HG03457 (cell line): ENCODE results near the gene ZMIZ1.

ENCODE experiments used
- ATAC-seq: cut with Tn5 transposase; IDR thresholded peaks from one replicate; pipeline ENCODE4 v1.9.1; 2021; ENCODE audit warnings: moderate number of reproducible peaks; ENCODE audit not compliant: unreplicated experiment

Gene ZMIZ1

DNA sequence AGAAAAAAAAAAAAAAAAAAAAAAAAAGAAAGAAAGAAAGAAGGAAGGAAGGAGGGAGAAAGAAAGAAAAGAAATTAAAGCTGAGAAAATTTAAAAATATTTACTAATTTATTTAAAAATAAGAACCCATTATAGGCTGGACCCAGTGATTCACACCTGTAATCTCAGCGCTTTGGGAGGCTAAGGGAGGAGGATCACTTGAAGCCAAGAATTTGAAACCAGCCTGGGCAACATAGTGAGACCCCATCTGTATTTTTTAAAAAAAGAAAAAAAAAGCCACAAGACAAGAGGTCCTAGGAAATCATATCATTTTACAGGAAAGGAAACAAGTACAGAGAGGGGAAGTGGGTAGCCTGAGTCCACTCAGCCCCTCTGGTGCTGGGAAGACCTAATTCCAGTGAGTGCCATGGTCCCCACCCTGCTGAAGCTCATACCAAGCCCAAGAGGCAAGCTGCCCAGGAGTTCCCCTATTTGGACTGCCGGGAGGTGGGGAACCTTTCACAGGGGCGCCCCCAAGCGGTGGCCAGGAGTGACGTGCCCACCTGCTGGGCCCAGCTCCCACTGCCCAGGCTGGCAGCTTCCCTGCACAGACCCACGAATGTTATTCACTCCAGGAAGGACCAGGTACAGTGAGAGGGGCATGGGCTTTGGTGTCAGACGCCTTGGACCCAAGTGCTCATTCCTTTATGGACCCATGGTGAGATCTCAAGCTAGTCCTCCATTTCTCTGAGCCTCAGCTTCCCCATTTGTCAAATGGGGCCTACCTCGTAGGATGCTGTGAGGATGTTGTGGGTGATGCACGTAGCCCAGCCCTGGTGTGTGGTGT, 133.6 kb downstream of the ZMIZ1 start:
- no peak for ATAC-seq

DNA sequence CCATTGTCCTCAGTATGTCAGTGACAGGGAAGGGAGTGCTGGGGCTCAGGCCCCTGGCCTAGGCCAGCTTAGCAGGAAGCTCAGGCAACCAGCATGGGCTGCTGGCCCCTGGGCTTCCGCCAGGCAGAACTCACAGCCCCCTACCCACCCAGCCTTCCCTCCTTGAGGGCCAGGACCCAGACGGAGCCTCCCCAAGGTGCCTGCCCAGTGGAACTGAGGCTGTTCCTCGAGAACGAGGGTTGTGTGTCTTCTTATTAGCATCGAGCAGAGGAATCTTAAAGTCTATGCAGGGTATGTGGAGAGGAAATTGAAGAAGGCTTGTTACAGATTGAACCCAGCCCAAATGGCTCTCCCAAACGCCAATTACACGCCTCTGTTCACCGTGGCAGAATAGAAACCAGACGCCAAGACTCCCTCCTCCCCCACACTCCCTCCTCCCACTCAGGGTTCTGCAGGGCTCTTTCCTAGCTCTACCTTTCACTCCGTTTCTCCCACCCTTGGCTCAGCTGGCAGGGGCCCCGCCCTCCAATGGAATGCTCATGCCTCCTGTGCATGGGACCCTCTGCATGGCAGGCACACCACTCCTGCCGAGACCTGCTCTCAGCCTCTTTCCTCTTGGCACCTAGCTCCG, 134.4 kb downstream of the ZMIZ1 start:
- no peak for ATAC-seq

DNA sequence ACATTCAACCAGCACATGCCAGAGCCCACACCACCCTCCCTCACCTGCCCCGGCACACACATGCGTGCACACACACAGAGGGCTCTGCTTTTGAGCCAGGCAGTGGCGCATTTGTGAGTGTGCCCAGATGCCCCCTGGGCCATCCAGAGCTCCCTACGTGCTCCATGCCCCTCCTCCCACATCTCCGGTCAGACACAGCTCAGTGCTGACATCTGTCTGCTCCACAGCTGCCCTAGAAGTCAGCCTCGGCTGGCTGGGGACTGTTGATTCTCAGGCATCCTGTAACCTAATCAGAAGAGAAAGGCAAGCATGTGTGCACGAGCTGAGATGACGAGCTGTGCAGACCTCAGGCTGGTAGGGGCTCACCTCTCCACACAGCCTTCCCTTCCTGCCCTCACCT, 135.1 kb downstream of the ZMIZ1 start:
- no peak for ATAC-seq

DNA sequence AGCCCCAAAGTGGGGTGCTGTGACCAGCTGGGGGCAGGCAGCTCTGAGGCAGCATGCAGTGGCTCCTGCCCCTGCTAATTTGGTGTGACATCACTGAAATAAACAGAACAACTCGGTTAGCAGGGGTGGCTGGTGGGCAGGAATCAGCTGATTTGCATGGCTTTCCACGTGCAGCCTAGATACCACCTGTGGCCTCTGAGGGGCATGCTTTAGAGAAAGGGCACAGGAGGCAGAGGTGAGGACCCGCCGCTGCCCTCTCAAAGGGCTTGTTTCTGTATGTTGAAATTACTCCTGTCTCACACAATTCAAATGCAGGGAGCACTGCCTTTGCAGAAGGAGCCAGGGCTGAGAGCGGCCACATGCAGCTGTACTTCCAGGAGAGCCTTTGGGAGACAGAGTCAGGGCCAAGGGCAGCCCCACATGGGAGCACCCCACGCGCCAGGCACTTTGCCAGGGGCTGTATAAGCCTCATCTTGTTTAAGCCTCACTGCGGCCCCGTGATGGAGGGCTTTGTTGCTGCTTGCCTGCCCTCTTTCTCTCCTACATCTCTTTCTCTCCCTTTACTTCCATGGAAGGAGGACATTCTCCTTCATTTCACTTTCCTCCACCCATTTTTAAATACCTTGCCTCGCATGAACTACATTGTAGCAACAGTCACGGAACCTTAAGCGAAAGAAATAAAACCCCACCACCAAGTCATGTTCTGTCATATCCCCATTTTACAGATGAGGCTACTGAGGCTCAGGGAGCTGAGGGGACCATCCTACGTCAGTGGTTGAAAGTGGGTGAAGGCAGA, 137.7 kb downstream of the ZMIZ1 start:
- ATAC-seq = no peak

DNA sequence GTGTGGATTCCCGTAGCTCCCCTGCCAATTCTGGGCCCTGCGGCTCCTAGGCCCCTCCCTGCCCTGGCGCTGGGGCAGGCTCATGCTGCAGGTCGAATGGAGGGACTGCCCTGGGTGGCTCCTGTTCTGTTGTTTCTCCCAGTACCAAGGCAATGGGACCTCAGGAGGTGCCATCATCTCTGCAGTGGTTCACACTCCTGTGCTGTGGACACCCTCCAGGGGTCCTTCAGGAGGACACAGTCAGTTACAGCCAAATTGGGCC, 138.3 kb downstream of the ZMIZ1 start:
- no peak for ATAC-seq

DNA sequence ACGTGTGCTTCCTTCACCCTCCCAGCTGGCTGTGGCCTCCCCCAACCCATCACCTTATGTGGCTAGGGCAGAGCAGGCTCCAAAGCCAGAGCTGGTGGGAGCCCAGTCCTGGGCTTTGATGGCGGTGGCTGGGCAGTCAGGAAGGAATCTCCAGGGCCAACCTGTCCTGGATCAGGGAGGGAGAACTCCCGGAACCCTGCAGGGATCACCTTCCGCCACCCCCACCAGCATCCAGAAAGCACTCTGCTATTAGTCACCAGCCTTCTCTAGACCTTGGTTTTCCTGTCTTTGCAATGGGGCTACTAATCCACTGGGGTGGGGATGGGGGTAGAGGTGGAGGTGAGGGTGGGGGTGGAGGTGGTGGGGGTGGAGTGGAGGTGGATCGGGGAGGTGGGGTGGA, 139.0 kb downstream of the ZMIZ1 start:
- no peak for ATAC-seq

DNA sequence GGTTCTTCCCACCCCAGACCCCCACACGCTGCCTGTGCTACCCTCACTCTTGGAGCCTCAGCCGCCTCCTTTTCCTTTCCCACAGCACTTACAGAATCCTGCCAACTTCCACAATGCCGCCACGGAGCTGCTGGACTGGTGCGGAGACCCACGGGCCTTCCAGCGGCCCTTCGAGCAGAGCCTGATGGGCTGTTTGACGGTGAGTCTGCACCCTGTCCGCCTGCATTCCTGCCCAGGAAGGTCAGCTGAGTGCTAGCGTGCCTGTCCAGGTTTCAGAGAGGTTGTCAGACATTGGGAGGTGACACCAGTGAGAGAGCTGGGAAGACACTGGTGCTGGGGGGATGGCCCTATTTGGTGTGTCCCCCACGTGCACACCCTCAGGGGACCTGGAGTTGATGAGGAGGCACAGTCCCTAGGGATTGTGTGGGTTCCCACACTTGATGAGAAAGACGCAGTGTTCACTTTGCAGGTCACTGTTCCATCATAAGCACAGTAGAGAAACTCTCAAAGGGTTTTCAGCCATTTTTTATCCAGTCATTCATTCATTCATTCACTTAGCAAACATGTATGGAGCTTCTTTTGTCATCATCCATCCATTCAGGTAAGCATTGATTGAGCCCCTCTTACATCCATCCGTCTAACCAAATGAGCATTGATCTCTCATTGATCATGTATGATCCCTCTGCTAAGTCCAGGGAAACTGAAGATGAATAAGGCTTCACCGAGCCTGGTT, 139.7 kb downstream of the ZMIZ1 start:
- ATAC-seq = no peak

DNA sequence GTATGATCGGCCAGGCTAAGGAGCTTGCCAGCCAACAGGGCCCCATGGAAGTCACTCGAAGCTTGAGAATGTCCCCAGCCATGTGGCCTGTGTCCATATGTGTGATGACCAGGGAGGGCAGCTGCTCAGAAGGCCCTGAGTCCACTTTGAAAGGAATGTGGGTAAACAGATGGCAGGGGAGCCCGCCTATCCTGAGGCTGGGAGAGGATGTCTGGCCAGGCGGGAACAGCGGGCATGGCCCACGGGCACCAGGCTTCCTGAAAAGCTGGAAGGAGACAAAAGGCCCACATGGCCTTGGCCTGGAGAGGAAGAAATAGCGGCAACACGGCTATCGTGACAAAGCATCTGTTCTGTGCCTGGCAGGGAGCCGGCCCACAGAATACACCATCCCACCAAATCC, 140.6 kb downstream of the ZMIZ1 start:
- ATAC-seq = no peak

DNA sequence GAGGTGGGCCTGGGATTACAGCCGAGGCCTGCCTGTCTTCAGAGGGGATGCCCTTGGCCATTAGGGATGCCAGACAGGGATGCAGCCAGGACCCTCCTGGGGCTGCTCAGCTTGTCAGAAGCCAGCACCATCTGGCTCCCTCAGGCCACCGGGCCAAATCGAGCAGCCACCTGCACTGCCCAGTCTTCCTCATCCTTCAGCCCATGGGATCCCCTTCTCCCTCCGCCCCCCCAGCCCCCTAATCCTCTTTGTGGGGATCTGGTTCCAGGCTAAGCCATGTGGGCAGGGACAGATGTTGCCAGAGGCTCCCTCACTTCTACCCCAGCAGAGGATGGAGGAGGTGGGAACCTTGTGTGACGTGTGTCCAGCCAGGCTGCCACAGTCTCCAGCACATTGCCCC, 141.1 kb downstream of the ZMIZ1 start:
- ATAC-seq = no peak

DNA sequence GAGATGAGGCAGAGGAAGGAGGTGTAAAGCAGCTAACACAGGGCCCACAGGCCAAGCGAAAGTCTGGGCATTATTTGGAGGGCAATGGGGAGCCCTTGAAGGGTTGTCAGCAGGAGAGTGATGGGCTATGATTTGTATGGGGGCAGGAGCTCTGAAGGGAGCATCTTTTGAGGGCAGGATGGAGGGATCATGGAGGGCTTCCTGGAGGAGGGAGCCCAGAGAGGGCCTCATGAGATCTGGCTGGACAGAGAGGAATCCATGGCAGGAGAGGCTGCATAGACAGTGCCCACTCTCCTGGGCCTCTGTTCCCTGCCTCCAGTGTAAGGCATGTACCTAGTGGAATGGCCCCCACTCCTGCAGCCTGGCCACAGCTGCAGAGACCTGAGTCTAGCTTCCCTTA, 141.9 kb downstream of the ZMIZ1 start:
- ATAC-seq = no peak

DNA sequence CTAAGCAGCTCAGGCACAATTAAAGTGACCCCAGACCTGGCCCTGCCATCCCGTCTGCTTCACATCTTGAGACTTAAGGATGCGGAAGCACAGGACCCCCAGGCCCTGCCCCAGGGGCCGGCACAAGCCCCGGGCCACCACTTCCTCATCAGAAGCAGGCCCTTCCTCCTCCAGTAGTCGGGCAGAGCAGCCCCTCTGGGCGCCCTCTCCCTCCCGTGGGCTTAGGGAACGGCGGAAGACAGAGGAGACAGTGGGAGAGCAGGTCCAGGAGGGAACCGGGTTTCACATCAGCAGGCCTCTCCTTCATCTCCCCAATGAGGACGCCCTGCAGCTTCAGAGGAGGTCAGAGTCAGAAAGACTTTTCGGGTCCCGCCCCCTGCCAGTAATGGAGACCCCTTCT, 142.8 kb downstream of the ZMIZ1 start:
- no peak for ATAC-seq

DNA sequence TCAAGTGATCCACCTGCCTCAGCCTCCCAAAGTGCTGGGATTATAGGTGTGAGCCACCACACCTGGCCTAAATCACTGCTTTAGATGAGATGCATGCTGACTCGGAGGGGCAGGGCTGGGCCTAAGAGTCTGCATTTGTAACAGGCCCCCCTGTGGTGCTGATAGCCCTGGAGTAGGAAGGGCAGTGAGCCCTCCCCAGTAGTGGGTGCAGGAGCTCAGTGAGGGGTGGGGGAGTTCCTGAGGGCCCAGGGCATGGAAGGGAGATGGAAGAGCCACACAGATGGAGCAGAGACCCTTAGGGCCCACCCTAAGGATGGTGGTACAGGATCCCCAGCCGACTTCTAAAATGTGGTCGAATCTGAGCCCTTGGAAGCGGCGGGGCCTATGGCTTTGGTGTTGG, 146.8 kb downstream of the ZMIZ1 start:
- ATAC-seq = no peak

DNA sequence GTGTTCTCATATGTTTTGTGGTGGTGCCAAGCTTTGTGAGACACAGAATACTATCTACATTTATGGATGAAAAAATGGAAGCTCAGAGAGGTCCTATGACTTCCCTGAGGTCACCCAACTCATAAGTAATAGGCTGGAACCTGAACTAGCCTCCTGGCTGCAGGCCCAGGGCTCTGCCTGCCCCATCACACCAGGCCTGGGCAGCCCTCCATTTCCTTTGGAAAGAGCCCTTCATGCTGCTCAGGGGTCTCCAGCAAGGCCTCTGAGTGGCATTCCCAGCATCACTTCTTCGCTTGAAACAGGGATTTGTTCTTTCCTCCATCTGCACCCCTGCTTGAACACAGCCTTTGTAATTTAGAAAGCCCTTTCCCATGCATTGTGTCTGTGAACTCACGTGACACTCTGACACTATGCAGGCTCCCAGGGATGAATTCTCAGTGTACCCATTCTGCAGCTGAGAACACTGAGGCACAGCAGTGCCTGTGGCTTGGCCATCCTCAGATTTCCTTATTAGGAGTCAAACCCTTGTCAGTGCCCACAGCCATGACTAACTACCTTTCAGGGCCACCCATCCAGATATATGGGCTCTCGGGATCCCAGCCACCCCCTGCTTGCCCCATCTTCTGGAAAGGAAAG, 150.7 kb downstream of the ZMIZ1 start:
- no peak for ATAC-seq

DNA sequence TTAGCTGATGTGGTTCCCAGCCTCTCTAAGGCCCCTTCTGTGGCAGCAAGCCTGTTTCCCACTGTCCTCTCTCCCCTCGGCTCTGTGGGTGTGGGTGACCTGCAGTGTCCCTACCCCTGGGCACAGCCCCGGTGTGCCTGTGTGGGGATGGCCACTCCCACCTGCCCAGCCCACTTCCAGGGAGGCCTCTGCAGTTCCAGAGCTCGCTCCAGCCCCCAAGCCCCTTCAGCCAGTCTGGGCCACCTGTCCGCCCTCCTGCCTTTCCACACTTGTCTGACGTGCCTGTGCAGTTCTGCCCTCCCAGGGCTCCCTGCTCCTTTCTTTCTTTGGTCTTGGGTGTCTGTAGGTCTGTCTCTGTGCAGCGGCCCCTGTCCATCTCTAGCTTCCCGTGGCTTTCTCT, 151.5 kb downstream of the ZMIZ1 start:
- no peak for ATAC-seq

DNA sequence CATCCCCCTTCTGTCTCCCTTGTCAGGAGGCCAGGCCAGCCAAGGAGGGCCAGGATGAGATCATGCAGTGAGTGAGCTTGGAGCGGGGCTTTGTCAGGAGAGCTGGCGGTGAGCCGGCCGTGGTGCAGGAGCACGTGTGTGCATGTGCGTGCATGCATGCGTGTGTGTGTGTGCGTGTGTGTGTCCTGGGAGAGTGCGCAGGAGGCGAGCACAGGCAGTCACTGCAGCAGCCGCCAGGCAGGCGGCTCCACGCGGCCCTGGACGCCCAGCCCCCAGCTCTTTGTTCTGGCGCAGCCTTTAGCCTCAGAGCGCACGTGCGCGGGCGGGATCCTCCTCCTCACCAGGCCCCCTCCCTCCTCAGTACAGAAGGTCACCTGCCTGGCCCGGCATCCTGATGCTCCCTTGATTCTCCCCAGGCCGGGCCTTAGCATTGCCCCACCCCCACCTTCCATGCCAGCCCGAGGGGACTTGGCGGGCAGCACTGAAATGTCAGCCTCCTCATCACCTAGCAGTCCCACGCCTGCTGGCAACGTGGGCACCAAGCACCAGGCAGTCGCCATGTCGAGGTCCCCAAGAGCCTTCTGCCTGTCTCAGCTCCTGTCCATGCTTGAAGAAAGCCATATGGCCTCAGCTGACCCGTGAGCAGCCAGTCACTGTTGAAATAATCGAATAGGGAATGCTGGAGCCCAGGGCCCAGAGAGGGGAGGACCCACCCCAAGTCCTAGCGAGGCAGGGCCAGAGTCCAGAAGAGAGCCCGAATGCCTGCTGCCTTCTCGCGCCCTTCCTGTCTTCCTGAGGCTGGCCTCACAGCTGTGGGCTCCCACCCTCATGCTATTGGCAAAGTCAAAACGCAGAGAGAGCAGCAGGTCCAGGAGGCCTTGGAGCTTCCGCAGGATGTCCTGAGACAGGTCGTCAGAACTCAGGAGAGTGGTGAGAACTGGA, 152.6 kb downstream of the ZMIZ1 start:
- no peak for ATAC-seq

DNA sequence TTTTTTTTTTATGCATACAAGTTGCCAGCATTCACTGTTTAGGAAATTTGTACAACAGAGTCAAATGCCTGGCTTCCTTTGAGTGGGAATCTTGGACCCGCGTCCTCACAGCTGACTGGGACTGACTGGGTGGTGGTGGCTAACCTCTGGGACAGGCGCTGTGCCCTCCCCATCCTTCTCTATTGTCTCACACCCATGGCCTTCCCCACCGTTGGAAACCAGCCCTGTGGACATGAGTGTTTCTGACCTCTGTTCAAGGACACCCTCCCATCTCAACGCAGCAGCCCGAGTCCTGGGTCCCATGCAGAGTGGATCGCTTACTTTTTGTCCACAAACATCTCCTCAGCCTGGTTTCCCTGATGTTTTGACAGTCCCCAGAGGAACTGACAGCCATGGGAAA, 153.4 kb downstream of the ZMIZ1 start:
- ATAC-seq = no peak

DNA sequence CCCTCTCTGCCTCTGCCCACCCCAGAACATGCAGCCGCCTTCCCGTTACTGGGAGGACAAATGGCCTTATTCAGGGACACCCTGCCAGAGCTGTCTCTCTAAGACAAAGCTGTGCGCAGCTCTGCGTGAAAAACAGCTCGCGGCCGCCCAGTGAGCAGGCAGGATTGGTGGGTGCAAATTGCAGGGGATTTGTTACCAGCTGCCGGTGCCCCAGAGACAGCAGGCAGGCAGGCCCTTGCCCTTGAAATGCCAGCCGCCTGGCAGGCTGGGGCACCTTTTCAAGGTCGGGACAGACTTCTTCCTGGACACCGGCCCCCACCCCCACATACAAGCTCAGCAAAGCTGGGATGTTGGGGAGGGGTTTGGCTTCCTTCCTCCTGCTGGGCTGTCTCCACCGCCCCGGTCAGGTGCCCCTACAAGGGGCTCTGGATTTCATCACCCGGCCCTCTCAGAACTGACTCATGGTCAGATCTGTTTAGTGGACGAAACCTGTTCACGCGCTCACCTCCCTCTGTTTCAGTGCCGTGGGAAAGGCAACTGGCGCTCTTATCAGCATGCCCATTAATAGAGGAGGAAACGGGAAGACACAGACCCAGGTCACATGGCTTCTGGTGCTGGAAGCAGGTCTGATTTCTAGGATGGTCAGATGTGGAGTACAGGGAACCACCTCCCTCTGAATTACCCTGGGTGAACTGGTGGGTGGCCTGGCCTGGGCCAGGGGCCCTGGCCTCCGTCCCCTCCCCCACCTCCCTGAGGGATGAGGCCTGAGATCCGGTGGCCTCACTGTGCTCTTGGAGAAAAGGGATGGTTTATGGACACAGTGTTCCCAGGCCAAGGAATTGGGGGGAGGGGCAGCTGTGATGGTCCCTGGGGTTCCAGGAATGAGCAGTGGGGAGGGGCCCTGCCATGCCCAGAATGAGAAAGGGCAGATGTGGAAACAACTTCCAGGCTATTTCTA, 154.6 kb downstream of the ZMIZ1 start:
- no peak for ATAC-seq

DNA sequence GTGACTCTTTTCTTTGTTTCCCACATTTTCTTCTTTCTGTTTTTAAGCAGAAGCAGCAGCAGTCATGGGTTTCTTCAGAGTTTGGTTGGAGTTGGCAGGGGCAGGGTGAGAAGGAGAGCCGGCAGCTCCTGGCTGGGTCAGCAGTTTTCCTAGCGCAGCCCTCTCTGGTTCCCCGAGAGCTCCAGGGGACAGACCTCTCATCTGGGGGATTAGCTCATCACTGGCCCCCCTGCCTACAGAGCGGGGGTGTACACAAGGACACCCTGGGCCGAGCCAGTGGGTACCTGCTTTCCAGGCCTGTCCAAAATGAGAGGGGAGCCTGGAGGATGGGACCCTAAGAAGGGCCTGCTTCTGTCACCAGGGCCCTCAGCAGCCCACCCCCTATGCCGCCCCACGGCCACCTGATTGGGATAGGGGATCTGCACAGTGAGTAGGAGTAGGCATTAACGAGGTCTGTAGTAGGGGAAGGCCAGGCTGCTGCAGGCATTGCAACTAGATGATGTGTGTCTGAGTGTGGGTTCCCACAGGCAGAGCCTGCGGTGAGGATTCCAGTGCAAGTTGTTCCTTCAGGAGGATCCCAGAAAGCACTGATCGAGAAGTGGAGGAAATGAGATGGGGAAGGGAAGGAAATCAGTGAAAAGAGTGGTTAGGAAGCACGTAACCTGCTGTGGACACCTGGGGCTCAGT, 155.6 kb downstream of the ZMIZ1 start:
- no peak for ATAC-seq
